IMR-90 (cell line): ENCODE results near the gene DIP2C. TPM values are rescaled to one million over a fixed set of nuclear protein-coding genes. Genes with fewer than 3 reads are reported as not detected.

Experiments used
- ATAC-seq: fragments of 200-7000 bp; cut with Tn5 transposase; 2 replicates; pipeline ENCODE4 v1.9.1; 2020; ENCODE audit warnings: low read depth, mild to moderate bottlenecking, moderate library complexity
- BruUV-seq: library from RNA; stranded (reverse); fragments of 400-500 nt; replicated peaks from 2 replicates; lab custom pipeline; 2021; lab: Mats Ljungman, UMichigan
- CTCF ChIA-PET: fragments of 300-600 bp; formaldehyde crosslinking; extraction: SDS; loops from one replicate; lab custom pipeline; 2021; ENCODE audit warnings: antibody characterized with exemption; lab: Yijun Ruan, JAX
- POLR2A ChIA-PET: fragments of 300-600 bp; sonication (Branson Sonifier 250); formaldehyde crosslinking; loops from one replicate; lab custom pipeline; 2022; ENCODE audit warnings: antibody characterized with exemption; ENCODE audit not compliant: unreplicated experiment; lab: Charles Lee
- DNase-seq: peaks from one replicate; pipeline ENCODE4 v3.0.0; 2013
- H2AFZ ChIP-seq: replicated peaks from 2 replicates; pipeline ENCODE3; 2013; ENCODE audit warnings: low read length, mild to moderate bottlenecking; ENCODE audit not compliant: poor library complexity
- H2AK5ac ChIP-seq: 2 replicates; pipeline ENCODE4 v1.6.1; 2013; ENCODE audit warnings: low read depth, low read length, inconsistent platforms
- H2AK9ac ChIP-seq: replicated peaks from 2 replicates; pipeline ENCODE3; 2013; ENCODE audit warnings: mild to moderate bottlenecking, low read depth, low read length, moderate library complexity; ENCODE audit not compliant: poor library complexity
- H2BK120ac ChIP-seq: 2 replicates; pipeline ENCODE4 v1.6.1; 2013; ENCODE audit warnings: low read depth, low read length, inconsistent platforms
- H2BK15ac ChIP-seq: 3 replicates; pipeline ENCODE4 v1.6.1; 2013; ENCODE audit warnings: low read depth, low read length, inconsistent platforms
- H2BK20ac ChIP-seq: 2 replicates; pipeline ENCODE4 v1.6.1; 2013; ENCODE audit warnings: low read depth, mild to moderate bottlenecking, inconsistent platforms, low read length, moderate library complexity
- H2BK5ac ChIP-seq: 2 replicates; pipeline ENCODE4 v1.6.1; 2013; ENCODE audit warnings: mild to moderate bottlenecking, low read depth, low read length, inconsistent platforms; ENCODE audit not compliant: poor library complexity, severe bottlenecking
- H3K14ac ChIP-seq: replicated peaks from 2 replicates; pipeline ENCODE4 v1.6.1; 2013; ENCODE audit warnings: low read depth, low read length, inconsistent platforms
- H3K18ac ChIP-seq: 2 replicates; pipeline ENCODE4 v1.6.1; 2013; ENCODE audit warnings: low read depth, low read length, control low read depth
- H3K23ac ChIP-seq: 2 replicates; pipeline ENCODE4 v1.6.1; 2013; ENCODE audit warnings: low read depth, low read length, inconsistent platforms
- H3K27ac ChIP-seq: 2 replicates; pipeline ENCODE4 v1.5.1; 2013; ENCODE audit warnings: mild to moderate bottlenecking, control low read depth, low read length; ENCODE audit not compliant: insufficient read depth
- H3K27me3 ChIP-seq: 2 replicates; pipeline ENCODE4 v1.6.1; 2013; ENCODE audit warnings: low read length; ENCODE audit not compliant: control insufficient read depth, insufficient read depth
- H3K36me3 ChIP-seq: 2 replicates; pipeline ENCODE4 v1.6.1; 2013; ENCODE audit warnings: low read length, mixed read lengths; ENCODE audit not compliant: control insufficient read depth, insufficient read depth
- H3K4ac ChIP-seq: 2 replicates; pipeline ENCODE4 v1.6.1; 2013; ENCODE audit warnings: low read depth, low read length, inconsistent platforms
- H3K4me1 ChIP-seq: 2 replicates; pipeline ENCODE4 v1.6.1; 2013; ENCODE audit warnings: low read length, mixed read lengths; ENCODE audit not compliant: control insufficient read depth, insufficient read depth
- H3K4me2 ChIP-seq: 2 replicates; pipeline ENCODE4 v1.6.1; 2013; ENCODE audit warnings: low read depth, mild to moderate bottlenecking, control low read depth, low read length, moderate library complexity
- H3K4me3 ChIP-seq: 2 replicates; pipeline ENCODE4 v1.5.1; 2013; ENCODE audit warnings: low read depth, mild to moderate bottlenecking, control low read depth, low read length, moderate library complexity; ENCODE audit not compliant: insufficient read depth
- H3K56ac ChIP-seq: 2 replicates; pipeline ENCODE4 v1.6.1; 2013; ENCODE audit warnings: low read length, inconsistent platforms; ENCODE audit not compliant: insufficient read depth; ENCODE audit errors: extremely low read depth
- H3K79me1 ChIP-seq, 2 experiments: 2 replicates each; pipeline ENCODE4 v1.6.1; 2013; ENCODE audit warnings: low read length in 2 of 2, inconsistent platforms in 1 of 2, low read depth in 1 of 2
- H3K9ac ChIP-seq: 2 replicates; pipeline ENCODE4 v1.6.1; 2013; ENCODE audit warnings: low read depth, low read length, control low read depth
- H3K9me1 ChIP-seq: 2 replicates; pipeline ENCODE4 v1.6.1; 2013; ENCODE audit warnings: low read length, inconsistent platforms; ENCODE audit not compliant: insufficient read depth
- H3K9me3 ChIP-seq: 2 replicates; pipeline ENCODE4 v1.6.1; 2013; ENCODE audit warnings: low read length; ENCODE audit not compliant: control insufficient read depth, insufficient read depth
- H4K20me1 ChIP-seq: 2 replicates; pipeline ENCODE4 v1.6.1; 2013; ENCODE audit warnings: low read length, inconsistent platforms; ENCODE audit not compliant: insufficient read depth
- H4K5ac ChIP-seq: 2 replicates; pipeline ENCODE4 v1.6.1; 2013; ENCODE audit warnings: mild to moderate bottlenecking, low read depth, low read length, control low read depth
- H4K8ac ChIP-seq, 2 experiments: 2 replicates each; pipeline ENCODE4 v1.6.1; 2013; ENCODE audit warnings: low read depth in 2 of 2, low read length in 2 of 2, control low read depth in 1 of 2, inconsistent platforms in 1 of 2
- H4K91ac ChIP-seq: 2 replicates; pipeline ENCODE4 v1.6.1; 2013; ENCODE audit warnings: low read depth, low read length, inconsistent platforms; ENCODE audit not compliant: insufficient read depth
- BHLHE40 ChIP-seq: fragments of 150-350 bp; IDR thresholded peaks from 2 replicates; pipeline ENCODE4 v1.6.1; 2016; ENCODE audit warnings: mild to moderate bottlenecking, low read depth, low read length
- CEBPB ChIP-seq: IDR thresholded peaks from 2 replicates; pipeline ENCODE4 v1.6.1; 2012; ENCODE audit warnings: low read depth, low read length, improper control_type of control experiment
- MAFK ChIP-seq: IDR thresholded peaks from 2 replicates; pipeline ENCODE4 v1.6.1; 2012; ENCODE audit warnings: low read depth, low read length, improper control_type of control experiment
- POLR2A ChIP-seq: IDR thresholded peaks from 2 replicates; pipeline ENCODE4 v1.6.1; 2012; ENCODE audit warnings: mild to moderate bottlenecking, low read depth, low read length
- RCOR1 ChIP-seq: IDR thresholded peaks from 2 replicates; pipeline ENCODE4 v1.6.1; 2012; ENCODE audit warnings: mild to moderate bottlenecking, low read length, improper control_type of control experiment; ENCODE audit not compliant: insufficient replicate concordance
- SMC3 ChIP-seq: fragments of 150-350 bp; IDR thresholded peaks from 2 replicates; pipeline ENCODE4 v1.6.1; 2016; ENCODE audit warnings: low read depth, mild to moderate bottlenecking, antibody characterized with exemption, low read length, moderate library complexity
- WGBS, 2 experiments: methylation state at CpG; one replicate each; pipeline versions ENCODE4 v1.1.5 to v1.1.7; 2013; ENCODE audit warnings: missing lambda C conversion rate in 2 of 2; ENCODE audit not compliant: insufficient read length in 1 of 2; ENCODE audit errors: extremely low coverage in 2 of 2; 5-methylcytosine and 5-hydroxymethylcytosine counted together
- dilution Hi-C: fragments of 300-500 bp; cut with HindIII; formaldehyde crosslinking; loops from one replicate; pipeline ENCODE4 v1.14.3; 2018; ENCODE audit warnings: low sequenced_read_pairs; ENCODE audit not compliant: unreplicated experiment
- in situ Hi-C: fragments of 300-500 bp; cut with MboI; formaldehyde crosslinking; loops from 3 replicates; pipeline ENCODE4 v1.14.3; 2019; ENCODE audit warnings: low sequenced_read_pairs, inconsistent platforms, mixed read lengths
- intact Hi-C: fragments of 100-400 bp; cut with micrococcal nuclease; formaldehyde crosslinking; loops from 2 replicates; pipeline ENCODE4 v1.10.0; 2022
- polyA plus RNA-seq, 3 experiments: library from polyadenylated mRNA; depleted of rRNA; stranded (reverse); fragments of >200 nt; gene quantifications; 2 replicates each; pipeline ENCODE4 v1.2.3, GENCODE V29; 2012; ENCODE audit warnings: low replicate concordance in 1 of 3
- total RNA-seq: library from RNA; depleted of rRNA; stranded (reverse); fragments of >200 nt; gene quantifications from 2 replicates; pipeline ENCODE4 v1.2.3, GENCODE V29; 2012

DIP2C gene
- total and polyA plus RNA-seq, 2 of the 4 experiments (the other 2 are of a cell fraction): 8.6 to 17.3 TPM

GRCh38 chr10:569961-570627, 119.4 kb downstream of the DIP2C start:
- Histone ChIP-seq H3K18ac (no peak overlapping the region), H2AK5ac (no peak overlapping the region), H3K4me3 (no peak overlapping the region), H3K9ac (no peak overlapping the region), H3K27me3 (no peaks in the 10 kb centered on the region), H3K36me3 (no peaks in the 10 kb centered on the region), H4K20me1 (peaks cover 87% of the 10 kb centered on the region), H4K8ac (no peak overlapping the region), H2BK20ac (no peak overlapping the region), H4K5ac (no peak overlapping the region), H3K9me1 (peaks cover 25% of the 10 kb centered on the region), H3K9me3 (peaks cover 5% of the 10 kb centered on the region), H3K23ac (no peak overlapping the region), H2BK120ac (no peak overlapping the region), H3K4me2 (no peak overlapping the region), H4K91ac (no peak overlapping the region), H3K4me1 (peaks cover 9% of the 10 kb centered on the region), H3K56ac (no peak overlapping the region), H3K27ac (no peak overlapping the region), H2AK9ac (no peak overlapping the region), H3K14ac (no peak overlapping the region; the same call in 1 of the 2 replicates), H2AFZ (no peak overlapping the region), H3K4ac (no peak overlapping the region), H2BK5ac (no peak overlapping the region), H2BK15ac (no peak overlapping the region), H3K79me1 (peaks cover 56 to 94% of the 10 kb centered on the region in 2 experiments)
- in situ Hi-C loops: no loop called here
- ChIA-PET POLR2A (no interaction called here), CTCF (no interaction called here)
- ATAC-seq (peak; percentile 29; the same call in 1 of the 2 replicates), DNase-seq (no peak)
- 92% methylated on average over 2 of the region's 7 CpGs; no CpG with 5 or more reads in 1 of the 2 experiments for WGBS, 2 experiments
- no TSS peak for BruUV-seq
- TF ChIP-seq SMC3 (no peak), BHLHE40 (no peak), CEBPB (no peak), POLR2A (no peak), RCOR1 (no peak), MAFK (no peak)
- dilution Hi-C loops: no loop called here
- intact Hi-C loops: no loop called here
